Measurements from ENCODE around the gene RPA1.
"Not testable (repeated sequence)": the region's sequence is repeated elsewhere in the genome, so short reads cannot be mapped to it uniquely, and the experiment has no call there.

RPA1 gene

GRCh38 chr17:1797323-1797722 is 32.5 kb upstream of the RPA1 start:
- H3K4me3 ChIP-seq (ENCODE audit: low read depth, low read length), result no peak overlapping the region
- no peak for TF ChIP-seq CTCF (IDR thresholded peaks at IDR 0.05; ENCODE audit: insufficient read depth, low read length, missing control alignments)
- ChIA-PET CTCF (interaction anchor here (0.6 to 5.1 kb wide), 4 partner anchors 9 to 76 kb away, joined by 3 to 28 read pairs (median 8); no protein-coding TSS in a partner anchor), POLR2A (interaction anchor here (0.6 kb wide), 1 partner anchor 12 kb away, joined by 4 read pairs; no protein-coding TSS in a partner anchor)
- no peak for DNase-seq (ENCODE audit: low read depth, low spot score)

DNA sequence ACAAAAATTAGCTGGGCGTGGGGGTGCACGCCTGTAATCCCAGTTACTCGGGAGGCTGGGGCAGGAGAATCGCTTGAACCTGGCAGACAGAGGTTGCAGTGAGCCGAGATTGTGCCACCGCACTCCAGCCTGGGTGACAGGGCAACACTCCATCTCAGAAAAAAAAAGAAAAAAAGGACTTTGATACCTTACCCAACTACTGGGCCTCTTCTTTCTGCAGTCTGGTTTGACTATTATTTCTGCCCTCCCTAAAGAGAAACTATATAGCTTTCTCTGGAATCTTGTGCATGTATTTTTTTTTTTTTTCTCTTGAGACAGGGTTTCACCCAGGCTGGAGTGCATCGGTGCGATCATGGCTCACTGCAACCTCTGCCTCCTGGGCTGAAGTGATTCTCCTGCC is 32.0 kb upstream of the RPA1 start:
- H3K4me3 ChIP-seq (ENCODE audit: low read depth, low read length); POLR2A ChIA-PET; DNase-seq (ENCODE audit: low read depth, low spot score): not testable (repeated sequence)
- CTCF ChIA-PET, result interaction anchor here (3.1 to 5.1 kb wide), 2 partner anchors 14 to 77 kb away, joined by 10 to 28 read pairs; no protein-coding TSS in a partner anchor

DNA sequence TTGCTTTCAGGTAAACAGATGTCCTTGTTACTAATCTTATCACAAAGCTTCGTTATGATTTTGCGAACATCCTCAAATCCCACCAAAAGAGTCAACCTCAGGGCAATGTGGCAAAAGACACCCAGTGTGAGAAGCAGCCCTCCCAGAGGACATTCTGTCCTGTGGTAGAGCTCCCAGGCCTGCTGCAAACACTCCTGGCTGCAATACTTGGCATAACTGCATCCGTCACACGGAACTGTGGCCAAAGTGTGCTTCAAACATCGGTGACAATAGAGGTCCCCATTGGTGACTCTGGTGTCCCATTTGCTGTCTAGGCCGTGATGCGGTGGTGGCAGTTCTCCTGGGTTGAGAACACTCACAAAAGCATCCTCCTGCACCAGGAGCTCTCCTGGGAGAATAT is 29.6 kb upstream of the RPA1 start:
- H3K4me3 ChIP-seq (ENCODE audit: low read depth, low read length), result no peak overlapping the region
- ChIA-PET CTCF (interaction anchor here (0.7 to 5.1 kb wide), 4 partner anchors 16 to 226 kb away, joined by 3 to 28 read pairs (median 4); no protein-coding TSS in a partner anchor), POLR2A (no interaction called here)
- no peak for DNase-seq (ENCODE audit: low read depth, low spot score)
- TF ChIP-seq CTCF (IDR thresholded peaks at IDR 0.05; ENCODE audit: insufficient read depth, low read length, missing control alignments), result no peak

GRCh38 chr17:1800712-1801111 is 29.1 kb upstream of the RPA1 start:
- CTCF ChIA-PET, result interaction anchor here (0.7 to 5.1 kb wide), 2 partner anchors 17 to 79 kb away, joined by 4 to 28 read pairs; no protein-coding TSS in a partner anchor
- H3K4me3 ChIP-seq (ENCODE audit: low read depth, low read length), result no peak overlapping the region
- DNase-seq (ENCODE audit: low read depth, low spot score), result no peak
- TF ChIP-seq CTCF (IDR thresholded peaks at IDR 0.05; ENCODE audit: insufficient read depth, low read length, missing control alignments), result no peak
- POLR2A ChIA-PET, result no interaction called here

- no peak for DNase-seq (ENCODE audit: low read depth, low spot score)
- H3K4me3 ChIP-seq (ENCODE audit: low read depth, low read length), result no peak overlapping the region
- ChIA-PET POLR2A (no interaction called here), CTCF (interaction anchor here (1.3 to 2.2 kb wide), 2 partner anchors 17 to 81 kb away, joined by 3 to 8 read pairs; no protein-coding TSS in a partner anchor)
- no peak for TF ChIP-seq CTCF (IDR thresholded peaks at IDR 0.05; ENCODE audit: insufficient read depth, low read length, missing control alignments)
Measured at GRCh38 chr17:1802429-1802828, 27.4 kb upstream of the RPA1 start.

DNA sequence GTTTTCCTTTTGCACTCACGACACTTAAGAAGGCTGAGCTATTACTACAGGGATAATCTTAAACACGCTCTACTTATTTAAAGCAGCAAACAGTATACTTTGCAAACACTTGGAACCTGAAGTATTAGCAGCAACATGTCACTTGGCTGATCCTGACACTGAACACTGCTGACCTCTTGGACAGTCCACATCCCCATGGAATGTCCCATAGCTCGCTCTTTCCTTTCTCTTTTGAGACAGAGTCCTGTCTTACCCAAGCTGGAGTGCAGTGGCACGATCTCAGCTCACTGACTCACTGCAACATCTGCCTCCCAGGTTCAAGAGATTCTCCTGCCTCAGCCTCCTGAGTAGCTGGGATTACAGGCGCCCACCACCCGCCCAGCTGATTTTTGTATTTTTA is 26.5 kb upstream of the RPA1 start:
- no peak overlapping the region for H3K4me3 ChIP-seq (ENCODE audit: low read depth, low read length)
- ChIA-PET CTCF (interaction anchor here (1.3 to 2.2 kb wide), 2 partner anchors 17 to 82 kb away, joined by 3 to 8 read pairs; no protein-coding TSS in a partner anchor), POLR2A (no interaction called here)
- no peak for TF ChIP-seq CTCF (IDR thresholded peaks at IDR 0.05; ENCODE audit: insufficient read depth, low read length, missing control alignments)
- DNase-seq (ENCODE audit: low read depth, low spot score), result no peak

DNA sequence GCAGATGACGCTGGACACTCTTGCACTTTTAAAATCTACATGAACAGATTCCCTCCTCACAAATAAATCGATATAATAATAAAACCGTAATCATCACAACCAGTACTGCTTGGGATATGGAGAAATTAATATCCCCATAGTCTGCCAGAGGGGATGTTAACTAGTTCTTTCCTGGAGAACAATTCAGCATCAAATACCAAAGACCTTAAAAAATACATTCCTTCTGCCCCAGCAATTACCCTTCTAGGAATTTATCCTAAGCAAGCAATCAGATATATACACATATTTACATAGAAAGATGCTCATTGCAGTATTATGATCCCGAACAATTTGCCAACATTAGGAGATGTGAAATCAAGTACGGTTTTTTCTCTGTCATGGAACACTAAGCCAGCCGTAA is 21.9 kb upstream of the RPA1 start:
- no peak for DNase-seq (ENCODE audit: low read depth, low spot score)
- no peak for TF ChIP-seq CTCF (IDR thresholded peaks at IDR 0.05; ENCODE audit: insufficient read depth, low read length, missing control alignments)
- POLR2A ChIA-PET, result no interaction called here
- CTCF ChIA-PET, result no interaction called here
- no peak overlapping the region for H3K4me3 ChIP-seq (ENCODE audit: low read depth, low read length)

Measured in AG04449 (cell line).